ENCODE data around the gene WFDC9.
"Not testable (repeated sequence)": the region's sequence is repeated elsewhere in the genome, so short reads cannot be mapped to it uniquely, and the experiment has no call there.

The WFDC9 gene

DNA sequence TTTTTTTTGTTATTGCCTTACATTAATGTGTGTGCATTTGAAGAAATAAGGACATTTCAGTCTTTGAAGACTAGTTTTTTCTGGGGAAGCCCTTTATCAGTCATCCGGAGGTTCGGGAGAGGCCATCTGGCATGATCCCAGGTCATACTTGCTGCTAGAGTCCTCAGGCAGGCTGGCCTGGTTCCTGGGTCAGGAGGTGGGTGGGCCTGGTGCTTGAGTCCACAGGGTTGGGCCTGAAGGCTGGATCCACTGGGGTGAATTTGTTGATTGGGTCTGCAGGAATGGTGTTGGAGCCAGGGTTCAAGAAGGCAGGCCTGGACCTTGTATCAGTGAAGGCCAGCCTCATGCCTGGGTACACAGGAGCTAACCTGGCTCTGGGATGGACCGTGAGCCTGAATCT is 15.8 kb upstream of the WFDC9 start:
- DNase-seq (ENCODE audit: low spot score): no peak
- TF ChIP-seq, protein P1, sequence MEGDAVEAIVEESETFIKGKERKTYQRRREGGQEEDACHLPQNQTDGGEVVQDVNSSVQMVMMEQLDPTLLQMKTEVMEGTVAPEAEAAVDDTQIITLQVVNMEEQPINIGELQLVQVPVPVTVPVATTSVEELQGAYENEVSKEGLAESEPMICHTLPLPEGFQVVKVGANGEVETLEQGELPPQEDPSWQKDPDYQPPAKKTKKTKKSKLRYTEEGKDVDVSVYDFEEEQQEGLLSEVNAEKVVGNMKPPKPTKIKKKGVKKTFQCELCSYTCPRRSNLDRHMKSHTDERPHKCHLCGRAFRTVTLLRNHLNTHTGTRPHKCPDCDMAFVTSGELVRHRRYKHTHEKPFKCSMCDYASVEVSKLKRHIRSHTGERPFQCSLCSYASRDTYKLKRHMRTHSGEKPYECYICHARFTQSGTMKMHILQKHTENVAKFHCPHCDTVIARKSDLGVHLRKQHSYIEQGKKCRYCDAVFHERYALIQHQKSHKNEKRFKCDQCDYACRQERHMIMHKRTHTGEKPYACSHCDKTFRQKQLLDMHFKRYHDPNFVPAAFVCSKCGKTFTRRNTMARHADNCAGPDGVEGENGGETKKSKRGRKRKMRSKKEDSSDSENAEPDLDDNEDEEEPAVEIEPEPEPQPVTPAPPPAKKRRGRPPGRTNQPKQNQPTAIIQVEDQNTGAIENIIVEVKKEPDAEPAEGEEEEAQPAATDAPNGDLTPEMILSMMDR (IDR thresholded peaks at IDR 0.05): no peak
- Histone ChIP-seq H3K27ac (no peak overlapping the region), H3K4me3 (no peak overlapping the region)

- not testable (repeated sequence) for H3K4me3 ChIP-seq; H3K27ac ChIP-seq; DNase-seq (ENCODE audit: low spot score)
Observed at GRCh38 chr20:45645869-45646268, 14.8 kb upstream of the WFDC9 start.

- H3K27ac ChIP-seq; DNase-seq (ENCODE audit: low spot score); H3K4me3 ChIP-seq: not testable (repeated sequence)
Observed at GRCh38 chr20:45641076-45641475, 10.0 kb upstream of the WFDC9 start.

DNA sequence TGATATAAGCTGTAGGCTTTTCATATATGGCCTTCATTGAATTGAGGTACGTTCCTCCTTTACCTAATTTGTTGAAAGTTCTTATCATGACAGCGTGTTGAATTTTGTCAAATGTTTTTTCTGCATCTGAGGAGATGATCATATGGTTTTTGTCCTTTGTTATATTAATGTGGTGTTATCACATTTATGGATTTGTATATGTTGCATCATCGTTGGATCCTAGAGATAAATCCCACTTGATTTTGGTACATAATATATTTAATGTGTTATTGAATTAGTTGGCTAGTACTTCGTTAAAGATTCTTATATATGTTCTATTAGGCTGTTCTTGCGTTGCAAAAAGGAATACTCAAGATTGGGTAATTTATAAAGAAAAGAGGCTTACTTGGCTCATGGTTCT is 8.6 kb upstream of the WFDC9 start:
- TF ChIP-seq, protein P1 (IDR thresholded peaks at IDR 0.05): no peak
- Histone ChIP-seq H3K27ac (no peak overlapping the region), H3K4me3 (no peak overlapping the region)
- DNase-seq (ENCODE audit: low spot score): no peak

GRCh38 chr20:45636513-45636912 is 5.4 kb upstream of the WFDC9 start:
- H3K4me3 ChIP-seq: no peak overlapping the region
- TF ChIP-seq, protein P1 (IDR thresholded peaks at IDR 0.05): no peak
- H3K27ac ChIP-seq: no peak overlapping the region
- DNase-seq (ENCODE audit: low spot score): no peak

DNA sequence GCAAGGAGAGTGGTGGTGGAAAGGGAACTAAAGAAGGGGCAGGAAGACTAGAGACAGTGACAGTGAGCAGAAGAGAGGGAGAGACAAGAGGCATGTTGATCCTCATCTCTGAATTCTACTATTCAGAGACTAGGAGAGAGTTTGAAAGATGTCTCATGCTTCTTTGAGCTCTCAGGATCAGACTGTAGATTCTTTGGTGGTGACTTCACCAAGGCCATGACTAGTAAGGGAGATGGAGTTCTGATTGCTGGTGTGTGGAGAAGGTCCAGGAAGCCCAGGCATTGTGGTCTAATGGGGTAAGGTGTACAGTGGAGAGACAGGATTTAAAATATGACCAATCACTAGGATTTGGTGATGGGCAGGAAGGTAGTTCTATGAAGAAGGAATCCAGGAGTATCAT is 713 bp downstream of the WFDC9 start:
- no peak overlapping the region for H3K27ac ChIP-seq
- TF ChIP-seq, protein P1 (IDR thresholded peaks at IDR 0.05): no peak
- no peak for DNase-seq (ENCODE audit: low spot score)
- no peak overlapping the region for H3K4me3 ChIP-seq

DNA sequence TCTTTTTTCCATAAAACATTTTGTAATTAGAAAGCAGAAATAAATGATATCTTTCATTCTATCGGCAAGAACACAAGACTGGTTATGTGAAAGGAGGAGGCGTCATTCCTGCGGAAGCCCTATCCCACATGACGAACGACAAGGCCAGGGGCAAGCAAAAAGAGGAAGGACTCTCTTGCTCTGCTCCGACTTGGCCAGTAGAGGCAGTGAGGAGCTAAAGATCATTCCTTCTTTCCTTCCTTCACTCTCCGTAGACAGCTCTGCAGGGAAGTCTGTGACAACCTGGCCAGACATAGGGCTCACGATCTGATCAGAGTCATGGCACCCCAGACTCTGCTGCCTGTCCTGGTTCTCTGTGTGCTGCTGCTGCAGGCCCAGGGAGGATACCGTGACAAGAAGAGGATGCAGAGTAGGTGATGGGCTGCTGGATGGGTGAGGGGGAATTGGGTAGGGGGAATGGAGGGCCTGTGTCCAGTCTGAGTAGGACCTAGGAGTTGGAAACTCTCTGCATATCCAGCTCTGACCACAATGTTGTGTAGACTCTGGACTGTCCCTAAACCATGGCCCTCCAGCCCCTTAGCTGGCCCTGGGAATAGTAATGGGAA is 1.5 kb downstream of the WFDC9 start, which contains the start of gene WFDC10A:
Gene WFDC10A (plus strand): TSS at position 244 of the 605 bp plus-strand sequence. CDS start 75 bp downstream, at position 319.
- Histone ChIP-seq H3K27ac (no peak within 1 kb of the TSS), H3K4me3 (peak within 1 kb of the TSS; percentile 13)
- TF ChIP-seq, protein P1 (IDR thresholded peaks at IDR 0.05): peak; percentile 41
- DNase-seq (ENCODE audit: low spot score): no peak

- TF ChIP-seq, protein P1 (IDR thresholded peaks at IDR 0.05): no peak
- no peak for DNase-seq (ENCODE audit: low spot score)
- H3K27ac ChIP-seq: no peak overlapping the region
- H3K4me3 ChIP-seq: no peak overlapping the region
Observed at GRCh38 chr20:45626540-45626939, 4.5 kb downstream of the WFDC9 start.

All from coronary artery (tissue), 2 donors.